8988T (cell line): Measurements from ENCODE around the gene LOXL1.

ENCODE experiments used
- DNase-seq: peaks from one replicate; pipeline ENCODE4 v3.0.0; 2011

LOXL1 gene

GRCh38 chr15:73983773-73984172, 57.5 kb downstream of the LOXL1 start:
- DNase-seq: no peak

GRCh38 chr15:73984208-73984979, 58.1 kb downstream of the LOXL1 start:
- no peak for DNase-seq

- no peak for DNase-seq
Measured at GRCh38 chr15:73985101-73985873, 59.0 kb downstream of the LOXL1 start.

GRCh38 chr15:73986055-73986775, 60.0 kb downstream of the LOXL1 start:
- DNase-seq: no peak

GRCh38 chr15:73986776-73987056, 60.5 kb downstream of the LOXL1 start:
- DNase-seq: no peak

GRCh38 chr15:73987250-73987649, 61.0 kb downstream of the LOXL1 start:
- no peak for DNase-seq

- no peak for DNase-seq
Measured at GRCh38 chr15:73987681-73988444, 61.6 kb downstream of the LOXL1 start.

GRCh38 chr15:73988445-73988969, 62.2 kb downstream of the LOXL1 start:
- DNase-seq: no peak

GRCh38 chr15:73989001-73989798, 62.9 kb downstream of the LOXL1 start:
- no peak for DNase-seq

- no peak for DNase-seq
Measured at GRCh38 chr15:73990250-73991005, 64.2 kb downstream of the LOXL1 start.

GRCh38 chr15:73991260-73991659, 65.0 kb downstream of the LOXL1 start:
- DNase-seq: no peak

- DNase-seq: peak; percentile 93
Measured at GRCh38 chr15:73991726-73992593, 65.7 kb downstream of the LOXL1 start, which contains the start of gene STOML1. Gene STOML1 (minus strand): TSS chr15:73992295. CDS start chr15:73992223, 72 bp downstream.

GRCh38 chr15:73992594-73992898, 66.3 kb downstream of the LOXL1 start:
- DNase-seq: no peak

- no peak for DNase-seq
Measured at GRCh38 chr15:73993211-73993994, 67.1 kb downstream of the LOXL1 start.

- peak; percentile 85 for DNase-seq
Measured at GRCh38 chr15:73994413-73994883, 68.2 kb downstream of the LOXL1 start, which contains the start of gene PML. Gene PML (plus strand): TSS chr15:73994716. CDS start chr15:73994813, 97 bp downstream.

- DNase-seq: no peak
Measured at GRCh38 chr15:73994912-73995622, 68.8 kb downstream of the LOXL1 start.

- DNase-seq: no peak
Measured at GRCh38 chr15:73996267-73996666, 70.0 kb downstream of the LOXL1 start.

GRCh38 chr15:73996939-73997338, 70.7 kb downstream of the LOXL1 start:
- no peak for DNase-seq
